Fibroblast of lung (primary cell): ENCODE measurements around the gene RUBCNL. TPM values are rescaled to one million over a fixed set of nuclear protein-coding genes. Genes with fewer than 3 reads are reported as not detected.

Experiments used
- DNase-seq, 2 donors: peaks; one replicate each; pipeline versions ENCODE4 v3.0.0 to v3.0.0-alpha.2; 2010; ENCODE audit warnings: low read depth in 2 of 2
- H2AFZ ChIP-seq: 2 replicates; pipeline ENCODE4 v1.5.1; 2012; ENCODE audit warnings: low read length, control low read depth, inconsistent platforms
- H3K27ac ChIP-seq: 2 replicates; pipeline ENCODE4 v1.5.1; 2011; ENCODE audit warnings: low read length, control low read depth; ENCODE audit not compliant: insufficient read depth
- H3K27me3 ChIP-seq: 2 replicates; pipeline ENCODE4 v1.5.1; 2011; ENCODE audit warnings: mild to moderate bottlenecking, low read length; ENCODE audit not compliant: control insufficient read depth, insufficient read depth
- H3K36me3 ChIP-seq: 2 replicates; pipeline ENCODE4 v1.5.1; 2011; ENCODE audit warnings: low read length; ENCODE audit not compliant: control insufficient read depth, insufficient read depth
- H3K4me1 ChIP-seq: 2 replicates; pipeline ENCODE4 v1.5.1; 2011; ENCODE audit warnings: low read length; ENCODE audit not compliant: control insufficient read depth, insufficient read depth; ENCODE audit errors: extremely low read depth
- H3K4me2 ChIP-seq: 2 replicates; pipeline ENCODE4 v1.5.1; 2011; ENCODE audit warnings: low read length, control low read depth; ENCODE audit not compliant: insufficient read depth; ENCODE audit errors: extremely low read depth
- H3K4me3 ChIP-seq, 4 experiments: fragments of 200-600 bp in 1 of 4; sonication (generic) in 1 of 4; replicated peaks in 1 of 4; 2 replicates each; pipeline ENCODE4 v1.5.1; 2011 to 2016; ENCODE audit warnings: low read length in 4 of 4, low read depth in 3 of 4, mild to moderate bottlenecking in 3 of 4, control low read depth in 2 of 4, inconsistent platforms in 1 of 4, mixed read lengths in 1 of 4; ENCODE audit not compliant: insufficient read depth in 1 of 4; ENCODE audit errors: control extremely low read depth in 1 of 4
- H3K79me2 ChIP-seq: 2 replicates; pipeline ENCODE4 v1.5.1; 2012; ENCODE audit warnings: mild to moderate bottlenecking, low read length, inconsistent platforms; ENCODE audit not compliant: control insufficient read depth, insufficient read depth
- H3K9ac ChIP-seq: 2 replicates; pipeline ENCODE4 v1.5.1; 2011; ENCODE audit warnings: mild to moderate bottlenecking, low read length, control low read depth; ENCODE audit not compliant: insufficient read depth
- H3K9me3 ChIP-seq: 2 replicates; pipeline ENCODE4 v1.5.1; 2012; ENCODE audit warnings: low read depth, low read length; ENCODE audit not compliant: control insufficient read depth, insufficient read depth
- H4K20me1 ChIP-seq: 2 replicates; pipeline ENCODE4 v1.5.1; 2011; ENCODE audit warnings: low read length; ENCODE audit not compliant: control insufficient read depth, insufficient read depth; ENCODE audit errors: extremely low read depth
- EZH2 ChIP-seq: IDR thresholded peaks from 2 replicates; pipeline ENCODE4 v1.5.1; 2012; ENCODE audit warnings: low read length, control low read depth, mild to moderate bottlenecking; ENCODE audit errors: missing control alignments
- polyA plus RNA-seq, 2 donors: library from polyadenylated mRNA; depleted of rRNA in 1 of 2; stranded (reverse) in 1 of 2; unstranded in 1 of 2; fragments of >200 nt; gene quantifications; 2 replicates each; pipeline ENCODE4 v1.2.1, GENCODE V29; 2011 to 2012; ENCODE audit warnings: missing spikeins in 1 of 2
- total RNA-seq: library from RNA; depleted of rRNA; stranded (reverse); fragments of >200 nt; gene quantifications from 2 replicates; pipeline ENCODE4 v1.2.1, GENCODE V29; 2014
- TF ChIP-seq, protein P1 (sequence below), 2 donors: IDR thresholded peaks in 1 of 2; conservative IDR thresholded peaks in 1 of 2; 1 replicate in 1 of 2; 2 replicates in 1 of 2; pipeline ENCODE4 v1.5.1; 2011 to 2012; ENCODE audit warnings: low read length in 2 of 2, control low read depth in 1 of 2, inconsistent platforms in 1 of 2, low read depth in 1 of 2, mild to moderate bottlenecking in 1 of 2

Gene RUBCNL
- total and polyA plus RNA-seq, 2 donors (not counting 1 experiment from before 2014, with no cell fraction given): 0.70 to 3.6 TPM

DNA sequence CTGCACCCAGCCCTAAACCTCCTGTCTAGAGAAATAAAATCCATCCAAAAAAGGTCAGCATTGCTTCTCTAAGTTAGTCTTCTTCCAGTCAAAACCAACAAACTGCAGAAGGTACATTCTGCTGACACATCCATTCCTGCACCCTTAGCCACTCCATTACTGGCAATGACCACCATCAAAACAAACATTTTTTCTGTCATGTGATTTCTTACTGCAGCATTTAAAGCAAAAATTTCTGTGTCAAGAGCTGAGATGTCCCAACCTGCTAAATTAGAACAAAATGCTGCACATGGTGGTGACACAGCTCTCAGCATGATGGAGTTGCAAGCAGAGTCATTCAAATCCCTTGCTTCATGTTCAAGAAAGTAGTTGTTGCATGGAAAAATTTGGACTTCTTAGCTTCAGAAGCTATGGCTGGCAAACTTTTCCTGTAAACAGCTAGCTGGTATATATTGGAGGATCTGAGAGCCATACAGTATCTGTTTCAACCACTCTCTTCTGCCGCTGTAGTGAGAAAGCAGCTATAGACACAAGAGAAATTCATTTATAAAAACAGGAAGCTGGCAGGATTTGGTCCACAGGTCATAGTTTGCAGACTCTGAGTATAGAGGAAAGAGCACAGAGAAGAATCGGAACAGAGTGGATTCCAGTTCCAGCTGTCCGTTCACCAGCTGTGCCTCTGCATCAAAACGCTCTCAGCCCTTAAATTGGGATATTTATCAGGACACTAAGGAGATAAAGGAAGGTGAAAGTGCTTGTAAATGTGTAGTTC is 17.4 kb downstream of the RUBCNL start:
- no peak overlapping the region for H3K27ac ChIP-seq
- H3K9me3 ChIP-seq: no peaks in the 10 kb centered on the region
- no peaks in the 10 kb centered on the region for H3K36me3 ChIP-seq
- DNase-seq: peak; percentile 79 to 95
- no peaks in the 10 kb centered on the region for H3K27me3 ChIP-seq
- peaks cover 2% of the 10 kb centered on the region for H3K4me1 ChIP-seq
- H3K4me3 ChIP-seq: no peak overlapping the region
- no peak overlapping the region for H3K9ac ChIP-seq
- H3K79me2 ChIP-seq: no peaks in the 10 kb centered on the region
- H4K20me1 ChIP-seq: no peaks in the 10 kb centered on the region
- TF ChIP-seq, protein P1, sequence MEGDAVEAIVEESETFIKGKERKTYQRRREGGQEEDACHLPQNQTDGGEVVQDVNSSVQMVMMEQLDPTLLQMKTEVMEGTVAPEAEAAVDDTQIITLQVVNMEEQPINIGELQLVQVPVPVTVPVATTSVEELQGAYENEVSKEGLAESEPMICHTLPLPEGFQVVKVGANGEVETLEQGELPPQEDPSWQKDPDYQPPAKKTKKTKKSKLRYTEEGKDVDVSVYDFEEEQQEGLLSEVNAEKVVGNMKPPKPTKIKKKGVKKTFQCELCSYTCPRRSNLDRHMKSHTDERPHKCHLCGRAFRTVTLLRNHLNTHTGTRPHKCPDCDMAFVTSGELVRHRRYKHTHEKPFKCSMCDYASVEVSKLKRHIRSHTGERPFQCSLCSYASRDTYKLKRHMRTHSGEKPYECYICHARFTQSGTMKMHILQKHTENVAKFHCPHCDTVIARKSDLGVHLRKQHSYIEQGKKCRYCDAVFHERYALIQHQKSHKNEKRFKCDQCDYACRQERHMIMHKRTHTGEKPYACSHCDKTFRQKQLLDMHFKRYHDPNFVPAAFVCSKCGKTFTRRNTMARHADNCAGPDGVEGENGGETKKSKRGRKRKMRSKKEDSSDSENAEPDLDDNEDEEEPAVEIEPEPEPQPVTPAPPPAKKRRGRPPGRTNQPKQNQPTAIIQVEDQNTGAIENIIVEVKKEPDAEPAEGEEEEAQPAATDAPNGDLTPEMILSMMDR (conservative IDR thresholded peaks at IDR 0.05 in 1 of 2, IDR thresholded peaks at IDR 0.05 in 1 of 2; ENCODE audit: low read depth in 1 of 2, low read length in 2 of 2): no peak
- no peak for TF ChIP-seq EZH2
- H2AFZ ChIP-seq: no peak overlapping the region
- no peak overlapping the region for H3K4me2 ChIP-seq

DNA sequence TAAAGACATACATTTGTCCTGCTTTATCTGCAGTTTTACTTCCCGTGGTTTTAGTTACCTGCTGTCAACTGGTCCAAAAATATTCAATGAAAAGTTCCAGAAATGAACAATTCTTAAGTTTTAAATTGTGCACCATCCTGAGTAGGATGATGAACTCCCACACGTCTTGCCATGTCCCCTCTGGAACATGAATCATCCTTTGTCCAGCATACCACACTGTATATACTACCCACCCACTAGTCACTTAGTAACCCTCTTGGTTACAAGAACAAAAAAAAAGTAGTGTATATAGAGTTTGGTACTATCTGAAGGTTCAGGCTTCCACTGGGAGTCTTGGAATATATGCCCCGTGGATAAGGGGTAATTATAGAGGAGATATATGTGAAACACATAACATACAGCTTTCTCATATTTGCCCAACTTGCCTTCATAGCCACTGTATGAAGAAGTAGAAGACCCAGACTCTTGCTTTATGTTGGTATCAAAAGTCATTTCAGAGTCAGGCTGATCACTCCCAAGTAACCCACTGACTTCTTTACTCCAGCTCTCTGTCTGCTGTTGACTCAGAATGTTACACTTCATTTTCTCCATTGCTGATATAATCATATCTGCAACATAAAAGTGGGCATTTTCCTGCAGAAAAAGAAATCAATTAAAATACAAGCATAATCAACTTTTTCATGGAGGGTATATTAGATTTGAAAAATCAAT is 19.3 kb downstream of the RUBCNL start:
- no peaks in the 10 kb centered on the region for H3K9me3 ChIP-seq
- no peaks in the 10 kb centered on the region for H3K27me3 ChIP-seq
- no peak overlapping the region for H3K27ac ChIP-seq
- H3K79me2 ChIP-seq: no peaks in the 10 kb centered on the region
- no peak overlapping the region for H3K4me3 ChIP-seq
- H3K9ac ChIP-seq: no peak overlapping the region
- H3K4me2 ChIP-seq: no peak overlapping the region
- H3K36me3 ChIP-seq: no peaks in the 10 kb centered on the region
- TF ChIP-seq, protein P1 (conservative IDR thresholded peaks at IDR 0.05 in 1 of 2, IDR thresholded peaks at IDR 0.05 in 1 of 2; ENCODE audit: low read depth in 1 of 2, low read length in 2 of 2): no peak
- no peak for TF ChIP-seq EZH2
- H4K20me1 ChIP-seq: no peaks in the 10 kb centered on the region
- H3K4me1 ChIP-seq: peaks cover 2% of the 10 kb centered on the region
- DNase-seq: peak; percentile 45 to 64
- no peak overlapping the region for H2AFZ ChIP-seq

DNA sequence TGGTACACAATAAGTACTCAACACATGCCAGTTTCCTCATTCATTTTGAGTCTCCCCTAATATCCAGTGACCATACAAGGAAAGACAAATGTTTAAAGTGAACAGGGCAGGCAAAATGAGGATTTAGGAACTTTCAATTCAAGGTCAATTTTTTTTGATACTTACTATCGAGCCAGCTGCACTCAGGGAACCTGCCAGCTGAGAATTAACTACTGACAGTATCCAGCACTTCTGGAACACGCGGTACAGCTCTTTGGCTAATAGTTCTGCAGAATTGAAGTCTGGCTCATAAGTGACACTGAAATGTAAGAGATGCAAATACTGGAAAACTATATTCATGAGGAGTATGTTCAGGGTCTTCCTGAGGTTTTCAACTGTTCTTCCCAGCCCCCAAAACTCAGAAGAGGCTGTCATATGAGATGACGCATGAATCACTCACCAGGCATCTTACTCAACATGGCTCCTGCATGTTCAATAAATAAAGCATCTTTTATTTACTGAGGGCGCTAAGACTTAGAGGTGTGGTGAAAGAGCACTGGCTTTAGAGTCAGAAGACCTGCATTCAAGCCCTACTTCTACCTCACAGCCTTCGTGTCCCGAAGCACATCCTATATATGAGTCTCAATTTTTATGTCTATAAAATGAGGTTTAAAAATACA is 25.6 kb downstream of the RUBCNL start:
- Histone ChIP-seq H3K9me3 (no peaks in the 10 kb centered on the region), H3K4me3 (no peak overlapping the region), H3K4me1 (no peaks in the 10 kb centered on the region), H3K27ac (no peak overlapping the region), H3K27me3 (no peaks in the 10 kb centered on the region), H3K79me2 (no peaks in the 10 kb centered on the region), H3K36me3 (no peaks in the 10 kb centered on the region), H3K9ac (no peak overlapping the region), H2AFZ (no peak overlapping the region), H4K20me1 (no peaks in the 10 kb centered on the region), H3K4me2 (no peak overlapping the region)
- peak in 1 of 2 donors; percentile 29 for DNase-seq
- TF ChIP-seq, protein P1 (conservative IDR thresholded peaks at IDR 0.05 in 1 of 2, IDR thresholded peaks at IDR 0.05 in 1 of 2; ENCODE audit: low read depth in 1 of 2, low read length in 2 of 2): no peak
- no peak for TF ChIP-seq EZH2
